Endothelial cell of umbilical vein (primary cell): ENCODE measurements around the gene ECT2. TPM values are rescaled to one million over a fixed set of nuclear protein-coding genes. Genes with fewer than 3 reads are reported as not detected.

Source experiments
- BruUV-seq: library from RNA; stranded (reverse); fragments of 400-500 nt; replicated peaks from 2 replicates; lab custom pipeline; 2021; lab: Mats Ljungman, UMichigan
- CTCF ChIA-PET: fragments of 300-600, 350-600 bp; sonication (Branson Sonifier 250); formaldehyde crosslinking; loops from one replicate; lab custom pipeline; 2021; ENCODE audit warnings: antibody characterized with exemption, inconsistent platforms; lab: Charles Lee
- POLR2A ChIA-PET: fragments of 300-600, 350-600 bp; sonication (Branson Sonifier 250); formaldehyde crosslinking; loops from one replicate; lab custom pipeline; 2021; ENCODE audit warnings: antibody characterized with exemption, inconsistent platforms; lab: Charles Lee
- DNase-seq: peaks from one replicate; pipeline ENCODE4 v3.0.0-alpha.2; 2011; ENCODE audit warnings: low read depth, low spot score
- FAIRE-seq: peaks from 2 replicates; lab custom pipeline; 2011; peaks lifted over from hg19 to GRCh38; lab: Jason Lieb, UNC
- H2AFZ ChIP-seq: 2 replicates; pipeline ENCODE4 v1.6.0; 2012; ENCODE audit warnings: low read depth, low read length, control low read depth, inconsistent platforms
- H3K27ac ChIP-seq: 2 replicates; pipeline ENCODE4 v1.5.1; 2011; ENCODE audit warnings: low read depth, mild to moderate bottlenecking, control low read depth, low read length, moderate library complexity; ENCODE audit not compliant: insufficient read depth
- H3K27me3 ChIP-seq, 2 experiments: 2 replicates each; pipeline versions ENCODE4 v1.6.0 to v1.6.1; 2011; ENCODE audit warnings: low read length in 2 of 2, mixed read lengths in 1 of 2; ENCODE audit not compliant: control insufficient read depth in 2 of 2, insufficient read depth in 2 of 2
- H3K36me3 ChIP-seq, 2 experiments: 2 replicates in 1 of 2; 3 replicates in 1 of 2; pipeline ENCODE4 v1.5.1; 2011; ENCODE audit warnings: low read length in 2 of 2, mild to moderate bottlenecking in 1 of 2, moderate library complexity in 1 of 2; ENCODE audit not compliant: control insufficient read depth in 2 of 2, insufficient read depth in 2 of 2; ENCODE audit errors: extremely low read depth in 1 of 2
- H3K4me1 ChIP-seq: 3 replicates; pipeline ENCODE4 v1.5.1; 2011; ENCODE audit warnings: mild to moderate bottlenecking, low read length; ENCODE audit not compliant: control insufficient read depth, insufficient read depth; ENCODE audit errors: extremely low read depth
- H3K4me2 ChIP-seq: 2 replicates; pipeline ENCODE4 v1.6.1; 2011; ENCODE audit warnings: low read length, control low read depth, mixed read lengths; ENCODE audit not compliant: insufficient read depth
- H3K4me3 ChIP-seq, 3 experiments: fragments of 200-600 bp in 1 of 3; sonication (generic), shearing (Covaris generic) in 1 of 3; replicated peaks in 1 of 3; 2 replicates each; pipeline ENCODE4 v1.5.1; 2011 to 2016; ENCODE audit warnings: control low read depth in 3 of 3, low read length in 3 of 3, mild to moderate bottlenecking in 2 of 3, inconsistent platforms in 1 of 3, low read depth in 1 of 3, moderate library complexity in 1 of 3; ENCODE audit not compliant: insufficient read depth in 1 of 3
- H3K79me2 ChIP-seq: 2 replicates; pipeline ENCODE4 v1.6.0; 2012; ENCODE audit warnings: low read length, inconsistent platforms; ENCODE audit not compliant: control insufficient read depth, insufficient read depth
- H3K9ac ChIP-seq: replicated peaks from 2 replicates; pipeline ENCODE3; 2011; ENCODE audit warnings: low read length, control low read depth; ENCODE audit not compliant: insufficient read depth; ENCODE audit errors: extremely low read depth
- H3K9me1 ChIP-seq: replicated peaks from 3 replicates; pipeline ENCODE4 v1.6.0; 2011; ENCODE audit warnings: mild to moderate bottlenecking, low read length; ENCODE audit not compliant: control insufficient read depth, insufficient read depth; ENCODE audit errors: extremely low read depth
- H3K9me3 ChIP-seq: replicated peaks from 2 replicates; pipeline ENCODE4 v1.5.1; 2012; ENCODE audit warnings: low read length, inconsistent platforms; ENCODE audit not compliant: control insufficient read depth, insufficient read depth
- H4K20me1 ChIP-seq: replicated peaks from 2 replicates; pipeline ENCODE3; 2011; ENCODE audit warnings: mild to moderate bottlenecking, low read length; ENCODE audit not compliant: control insufficient read depth, insufficient read depth; ENCODE audit errors: extremely low read depth
- CTCF ChIP-seq, 2 donors: IDR thresholded peaks; 1 replicate in 1 of 2; 2 replicates in 1 of 2; pipeline ENCODE4 v1.5.1; 2011; ENCODE audit warnings: low read length in 2 of 2, mild to moderate bottlenecking in 2 of 2, moderate library complexity in 2 of 2, control low read depth in 1 of 2, inconsistent platforms in 1 of 2, low read depth in 1 of 2; ENCODE audit not compliant: insufficient read depth in 1 of 2; ENCODE audit errors: extremely low read depth in 1 of 2
- EZH2 ChIP-seq: IDR thresholded peaks from 2 replicates; pipeline ENCODE4 v1.6.1; 2012; ENCODE audit warnings: borderline replicate concordance, low read depth, mild to moderate bottlenecking, moderate library complexity, low read length, inconsistent platforms; ENCODE audit not compliant: severe bottlenecking
- FOS ChIP-seq: IDR thresholded peaks from 2 replicates; pipeline ENCODE4 v1.6.1; 2011; ENCODE audit warnings: mild to moderate bottlenecking, low read length, moderate library complexity, borderline replicate concordance; ENCODE audit not compliant: insufficient read depth
- GATA2 ChIP-seq: IDR thresholded peaks from 2 replicates; pipeline ENCODE4 v1.7.0; 2011; ENCODE audit warnings: low read depth, mild to moderate bottlenecking, moderate library complexity, mixed read lengths, low read length; ENCODE audit not compliant: insufficient read length, insufficient read depth
- JUN ChIP-seq: IDR thresholded peaks from 2 replicates; pipeline ENCODE4 v1.6.1; 2011; ENCODE audit warnings: borderline replicate concordance, low read depth; ENCODE audit not compliant: insufficient read length, insufficient read depth
- MAX ChIP-seq: IDR thresholded peaks from 2 replicates; pipeline ENCODE4 v1.6.1; 2011; ENCODE audit not compliant: insufficient read depth, insufficient read length
- MYC ChIP-seq: IDR thresholded peaks from one replicate; pipeline ENCODE4 v1.6.1; 2011; ENCODE audit warnings: mild to moderate bottlenecking, low read depth, low read length
- POLR2A ChIP-seq: IDR thresholded peaks from 2 replicates; pipeline ENCODE4 v1.6.1; 2012; ENCODE audit warnings: low read depth, mild to moderate bottlenecking, control low read depth, low read length
- POLR2AphosphoS5 ChIP-seq: IDR thresholded peaks from 2 replicates; pipeline ENCODE4 v1.6.1; 2012; ENCODE audit warnings: low read depth, mild to moderate bottlenecking, control low read depth, low read length, moderate library complexity; ENCODE audit not compliant: insufficient read depth
- dilution Hi-C: fragments of 300-500 bp; cut with MboI; formaldehyde crosslinking; loops from one replicate; pipeline ENCODE4 v1.15.0; 2019; ENCODE audit warnings: low sequenced_read_pairs; ENCODE audit not compliant: extremely low pct_ligation_motif_present
- intact Hi-C: fragments of 100-400 bp; cut with micrococcal nuclease; formaldehyde crosslinking; loops from one replicate; pipeline ENCODE4 v1.10.0; 2022
- polyA plus RNA-seq, 4 experiments: library from polyadenylated mRNA; depleted of rRNA in 3 of 4; stranded (reverse) in 3 of 4; unstranded in 1 of 4; fragments of >200 nt; gene quantifications; 2 replicates each; pipeline versions ENCODE4 v1.2.1 to v1.2.3, GENCODE V29; 2011 to 2012; ENCODE audit warnings: missing spikeins in 1 of 4
- total RNA-seq: library from RNA; stranded (reverse); gene quantifications from 2 replicates; pipeline ENCODE4 v1.2.3, GENCODE V29; 2021

ECT2 gene
- total and polyA plus RNA-seq, 2 donors (not counting 3 experiments of a cell fraction or from before 2014, with no cell fraction given), result 10.3 to 47.5 TPM

- H3K27me3 ChIP-seq, result no peaks in the 10 kb centered on the region
- no peaks in the 10 kb centered on the region for H3K36me3 ChIP-seq
- H3K9ac ChIP-seq, result no peak overlapping the region
- dilution Hi-C loops, result no loop called here
- H3K79me2 ChIP-seq, result no peaks in the 10 kb centered on the region
- no peak overlapping the region for H3K4me2 ChIP-seq
- peaks cover 11% of the 10 kb centered on the region for H3K4me1 ChIP-seq
- FAIRE-seq (no peak), DNase-seq (no peak)
- no peaks in the 10 kb centered on the region for H3K9me1 ChIP-seq
- H3K9me3 ChIP-seq, result no peaks in the 10 kb centered on the region
- H2AFZ ChIP-seq, result no peak overlapping the region
- no peaks in the 10 kb centered on the region for H4K20me1 ChIP-seq
- H3K4me3 ChIP-seq, result no peak overlapping the region
- POLR2A ChIA-PET, result no interaction called here
- no peak overlapping the region for H3K27ac ChIP-seq
- BruUV-seq, result no TSS peak
- no peak for TF ChIP-seq POLR2AphosphoS5
- TF ChIP-seq JUN, result no peak
- TF ChIP-seq MYC, result no peak
- TF ChIP-seq POLR2A, result no peak
- TF ChIP-seq CTCF (IDR thresholded peaks at IDR 0.05; ENCODE audit: extremely low read depth in 1 of 2, insufficient read depth in 1 of 2, low read depth in 1 of 2, low read length in 2 of 2), result no peak
- TF ChIP-seq FOS, result no peak
- TF ChIP-seq GATA2, result no peak
- no peak for TF ChIP-seq EZH2
- no peak for TF ChIP-seq MAX
- intact Hi-C loops, result no loop called here
- CTCF ChIA-PET, result interaction anchor here (1.9 to 3.0 kb wide), 3 partner anchors 11 to 68 kb away, joined by 4 to 15 read pairs (median 9); no protein-coding TSS in a partner anchor
Observed at GRCh38 chr3:172847292-172847691, 96.8 kb downstream of the ECT2 start.
